Tibial nerve (tissue), 4 donors: ENCODE data around the gene LYRM7. TPM values are rescaled to one million over a fixed set of nuclear protein-coding genes. Genes with fewer than 3 reads are reported as not detected.

Experiments used
- DNase-seq, 2 donors: peaks; one replicate each; pipeline ENCODE4 v3.0.0-alpha.2; 2019; ENCODE audit warnings: low spot score in 2 of 2
- H3K27ac ChIP-seq, 4 donors: fragments of 200-600 bp; sonication (generic) in 3 of 4; one replicate each; pipeline ENCODE4 v1.5.1; 2017 to 2019; ENCODE audit warnings: mild to moderate bottlenecking in 1 of 4
- H3K27me3 ChIP-seq, 2 donors: fragments of 200-600 bp; sonication (generic) in 1 of 2; one replicate each; pipeline versions ENCODE4 v1.5.1 to v1.6.0; 2017 to 2019
- H3K36me3 ChIP-seq, 3 donors: fragments of 200-600 bp; sonication (generic); one replicate each; pipeline ENCODE4 v1.5.1; 2018 to 2019
- H3K4me1 ChIP-seq, 4 donors: fragments of 200-600 bp; sonication (generic) in 3 of 4; one replicate each; pipeline ENCODE4 v1.5.1; 2017 to 2019
- H3K4me3 ChIP-seq, 4 donors: fragments of 200-600 bp; sonication (generic) in 3 of 4; one replicate each; pipeline ENCODE4 v1.5.1; 2017 to 2019; ENCODE audit warnings: mild to moderate bottlenecking in 1 of 4, moderate library complexity in 1 of 4
- H3K9me3 ChIP-seq, 4 donors: fragments of 200-600 bp; sonication (generic) in 3 of 4; one replicate each; pipeline ENCODE4 v1.5.1; 2017 to 2019
- EP300 ChIP-seq, 2 donors: sonication (generic); formaldehyde crosslinking; IDR thresholded peaks; one replicate each; pipeline ENCODE4 v1.6.1; 2017; ENCODE audit warnings: antibody characterized with exemption in 2 of 2, mild to moderate bottlenecking in 1 of 2
- POLR2A ChIP-seq, 2 donors: fragments of 450-650 bp; IDR thresholded peaks; one replicate each; pipeline ENCODE4 v1.6.1; 2017; ENCODE audit warnings: antibody characterized with exemption in 2 of 2, mild to moderate bottlenecking in 2 of 2, moderate library complexity in 2 of 2
- WGBS, 2 donors: methylation state at CpG; one replicate each; pipeline ENCODE4 v1.1.5; 2018; 5-methylcytosine and 5-hydroxymethylcytosine counted together
- total RNA-seq, 4 donors: library from RNA; depleted of rRNA; stranded (reverse); fragments of >200 nt; gene quantifications; one replicate each; pipeline ENCODE4 v1.1.0, GENCODE V29; 2016

LYRM7 gene
- total RNA-seq, 4 donors from 2014 or later: 6.3 to 10.1 (median 8.3) TPM

GRCh38 chr5:131254741-131255140, 84.0 kb downstream of the LYRM7 start:
- Histone ChIP-seq H3K27ac (no peak overlapping the region), H3K36me3 (no peaks in the 10 kb centered on the region), H3K4me3 (no peak overlapping the region), H3K27me3 (no peaks in the 10 kb centered on the region), H3K9me3 (no peaks in the 10 kb centered on the region), H3K4me1 (peaks cover 0 to 16% (median 0%) of the 10 kb centered on the region in 4 donors)
- 95% methylated on average over 2 of the region's 2 CpGs for WGBS, 2 donors
- no peak for DNase-seq
- TF ChIP-seq POLR2A (IDR thresholded peaks at IDR 0.05) (no peak), EP300 (IDR thresholded peaks at IDR 0.05) (no peak)

Other genes with a start within 250 kb of the LYRM7 start
- gene HINT1, start 5.7 kb upstream of the LYRM7 start, total RNA-seq: 100 to 1,000 TPM; 130 to 160 (median 153) TPM
- gene CDC42SE2, start 93.1 kb downstream of the LYRM7 start, total RNA-seq: 10 to 100 TPM; 23.1 to 31.8 (median 28.0) TPM